Astrocyte (in vitro differentiated cells and primary cell): ENCODE measurements around the gene GDF11.

Experiments
- EZH2 ChIP-seq: IDR thresholded peaks from 2 replicates; pipeline ENCODE4 v1.6.1; 2012; ENCODE audit warnings: mild to moderate bottlenecking, low read length, inconsistent platforms; ENCODE audit not compliant: insufficient read depth
- TF ChIP-seq, protein P1 (sequence below): IDR thresholded peaks from 2 replicates; pipeline ENCODE4 v1.5.1; 2011; ENCODE audit warnings: low read depth, mild to moderate bottlenecking, inconsistent platforms, low read length, moderate library complexity; ENCODE audit not compliant: insufficient read depth

DNA sequence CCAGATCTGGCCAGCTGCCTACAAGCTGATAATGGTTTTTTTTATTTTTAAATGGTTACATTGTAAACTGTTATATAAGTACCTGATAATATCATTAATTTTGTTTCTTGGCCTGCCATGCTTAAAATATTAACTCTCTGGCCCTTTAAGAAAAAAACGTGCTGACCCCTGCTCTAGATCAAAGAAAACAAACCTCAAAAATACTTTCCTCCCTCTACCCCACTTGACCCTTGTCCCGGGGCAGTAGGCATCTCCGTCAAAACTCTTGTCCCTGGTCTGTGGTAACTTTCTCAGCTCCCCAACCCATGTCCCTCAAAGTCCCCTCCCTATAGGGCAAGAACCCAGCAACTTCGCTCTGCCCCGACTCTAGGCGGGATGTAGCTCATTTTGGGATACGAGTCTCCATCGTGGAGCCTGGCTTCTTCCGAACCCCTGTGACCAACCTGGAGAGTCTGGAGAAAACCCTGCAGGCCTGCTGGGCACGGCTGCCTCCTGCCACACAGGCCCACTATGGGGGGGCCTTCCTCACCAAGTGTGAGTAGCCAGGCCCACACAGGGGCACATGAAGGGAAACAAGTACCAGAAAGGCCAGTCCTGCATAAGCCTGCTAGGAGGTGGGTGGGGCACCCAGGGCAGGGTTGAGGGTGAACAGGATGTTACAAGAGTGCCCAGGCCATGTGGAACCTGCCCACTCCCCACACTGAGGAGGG, 19.3 kb upstream of the GDF11 start:
- TF ChIP-seq, protein P1, sequence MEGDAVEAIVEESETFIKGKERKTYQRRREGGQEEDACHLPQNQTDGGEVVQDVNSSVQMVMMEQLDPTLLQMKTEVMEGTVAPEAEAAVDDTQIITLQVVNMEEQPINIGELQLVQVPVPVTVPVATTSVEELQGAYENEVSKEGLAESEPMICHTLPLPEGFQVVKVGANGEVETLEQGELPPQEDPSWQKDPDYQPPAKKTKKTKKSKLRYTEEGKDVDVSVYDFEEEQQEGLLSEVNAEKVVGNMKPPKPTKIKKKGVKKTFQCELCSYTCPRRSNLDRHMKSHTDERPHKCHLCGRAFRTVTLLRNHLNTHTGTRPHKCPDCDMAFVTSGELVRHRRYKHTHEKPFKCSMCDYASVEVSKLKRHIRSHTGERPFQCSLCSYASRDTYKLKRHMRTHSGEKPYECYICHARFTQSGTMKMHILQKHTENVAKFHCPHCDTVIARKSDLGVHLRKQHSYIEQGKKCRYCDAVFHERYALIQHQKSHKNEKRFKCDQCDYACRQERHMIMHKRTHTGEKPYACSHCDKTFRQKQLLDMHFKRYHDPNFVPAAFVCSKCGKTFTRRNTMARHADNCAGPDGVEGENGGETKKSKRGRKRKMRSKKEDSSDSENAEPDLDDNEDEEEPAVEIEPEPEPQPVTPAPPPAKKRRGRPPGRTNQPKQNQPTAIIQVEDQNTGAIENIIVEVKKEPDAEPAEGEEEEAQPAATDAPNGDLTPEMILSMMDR: no peak
- TF ChIP-seq EZH2: no peak
